Measurements from ENCODE around the gene SLC11A1. TPM values are rescaled to one million over a fixed set of nuclear protein-coding genes. Genes with fewer than 3 reads are reported as not detected.

The SLC11A1 gene
- total RNA-seq, 4 donors from 2014 or later: 0.26 to 14.0 (median 4.2) TPM

GRCh38 chr2:218386505-218387368 lies 4.7 kb downstream of the SLC11A1 start:
- no peak for TF ChIP-seq CTCF (IDR thresholded peaks at IDR 0.05)
- no peak for TF ChIP-seq POLR2A (IDR thresholded peaks at IDR 0.05)
- Histone ChIP-seq H3K27ac (no peak overlapping the region), H3K27me3 (no peaks in the 10 kb centered on the region), H3K9me3 (no peaks in the 10 kb centered on the region), H3K4me1 (no peaks in the 10 kb centered on the region), H3K36me3 (no peaks in the 10 kb centered on the region), H3K4me3 (no peak overlapping the region)
- intact Hi-C loops (cut with DNase I; ENCODE audit: low total_unique reads): no loop called here
- no peak for DNase-seq

- no peaks in the 10 kb centered on the region for H3K4me1 ChIP-seq
These were observed 5.5 kb downstream of the SLC11A1 start for GRCh38 chr2:218387369-218388194.

DNA sequence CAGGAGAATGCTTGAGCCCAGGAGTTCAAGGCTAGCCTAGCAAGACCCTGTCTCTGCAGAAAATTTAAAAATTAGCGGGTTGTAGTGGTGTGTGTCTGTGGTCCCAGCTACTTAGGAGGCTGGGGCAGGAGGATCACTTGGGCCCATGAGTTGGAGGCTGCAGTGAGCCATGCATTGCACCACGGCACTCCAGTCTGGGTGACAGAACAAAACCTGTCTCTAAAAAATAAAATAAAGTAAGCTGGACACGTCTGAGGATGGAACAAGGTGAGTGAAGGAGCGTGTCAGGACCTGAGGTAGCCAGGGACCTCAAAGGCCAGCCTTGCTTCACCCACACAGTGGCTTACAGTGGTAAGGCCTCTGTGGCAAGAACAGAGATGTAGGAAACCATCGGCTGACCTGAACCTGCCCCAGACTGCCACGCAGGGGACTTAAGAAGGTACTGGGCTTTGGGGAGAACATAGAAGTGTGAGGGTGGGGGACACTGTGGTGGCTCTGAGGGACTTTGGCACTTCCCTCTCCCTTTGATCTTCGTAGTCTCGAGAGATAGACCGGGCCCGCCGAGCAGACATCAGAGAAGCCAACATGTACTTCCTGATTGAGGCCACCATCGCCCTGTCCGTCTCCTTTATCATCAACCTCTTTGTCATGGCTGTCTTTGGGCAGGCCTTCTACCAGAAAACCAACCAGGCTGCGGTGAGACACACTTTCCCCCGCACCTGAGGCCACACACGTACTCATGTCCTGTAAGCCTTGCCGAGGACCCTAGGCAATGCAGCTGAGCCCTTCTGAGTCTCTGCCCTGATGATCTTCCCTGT lies 7.5 kb downstream of the SLC11A1 start:
- TF ChIP-seq POLR2A (IDR thresholded peaks at IDR 0.05) (no peak), CTCF (IDR thresholded peaks at IDR 0.05) (no peak)
- H3K27me3 ChIP-seq: no peaks in the 10 kb centered on the region
- no peaks in the 10 kb centered on the region for H3K4me1 ChIP-seq
- no peak overlapping the region for H3K4me3 ChIP-seq
- intact Hi-C loops (cut with DNase I; ENCODE audit: low total_unique reads): loop anchor here (10.0 kb wide), 1 partner anchor 95 kb away; the partner anchor contains the start of gene TMBIM1
- H3K36me3 ChIP-seq: no peaks in the 10 kb centered on the region
- no peaks in the 10 kb centered on the region for H3K9me3 ChIP-seq
- no peak overlapping the region for H3K27ac ChIP-seq
- no peak for DNase-seq

More at GRCh38 chr2:218387369-218388194, 5.5 kb downstream of the SLC11A1 start:
- H3K9me3 ChIP-seq: no peaks in the 10 kb centered on the region
- no peak overlapping the region for H3K27ac ChIP-seq
- TF ChIP-seq POLR2A (IDR thresholded peaks at IDR 0.05) (peak in 1 of 2 donors; percentile 35), CTCF (IDR thresholded peaks at IDR 0.05) (no peak)
- DNase-seq: peak in 1 of 2 donors; percentile 49
- no peaks in the 10 kb centered on the region for H3K27me3 ChIP-seq
- H3K4me3 ChIP-seq: peak overlapping the region; percentile 9 to 37
- no peaks in the 10 kb centered on the region for H3K36me3 ChIP-seq
- intact Hi-C loops (cut with DNase I; ENCODE audit: low total_unique reads): no loop called here

DNA sequence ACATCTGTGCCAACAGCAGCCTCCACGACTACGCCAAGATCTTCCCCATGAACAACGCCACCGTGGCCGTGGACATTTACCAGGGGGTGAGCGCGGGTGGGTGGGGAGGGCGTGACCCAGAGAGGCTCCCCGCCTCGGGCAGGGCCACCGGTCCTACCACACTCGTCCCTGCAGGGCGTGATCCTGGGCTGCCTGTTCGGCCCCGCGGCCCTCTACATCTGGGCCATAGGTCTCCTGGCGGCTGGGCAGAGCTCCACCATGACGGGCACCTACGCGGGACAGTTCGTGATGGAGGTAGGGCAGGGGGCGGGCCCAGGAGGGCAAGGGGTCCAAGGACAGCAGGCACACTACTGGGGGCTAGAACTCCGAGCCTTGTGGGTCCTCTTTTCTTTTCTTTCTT lies 9.1 kb downstream of the SLC11A1 start:
- Histone ChIP-seq H3K36me3 (no peaks in the 10 kb centered on the region), H3K9me3 (no peaks in the 10 kb centered on the region), H3K27me3 (no peaks in the 10 kb centered on the region), H3K4me1 (no peaks in the 10 kb centered on the region), H3K27ac (no peak overlapping the region), H3K4me3 (no peak overlapping the region)
- DNase-seq: no peak
- TF ChIP-seq CTCF (IDR thresholded peaks at IDR 0.05): no peak
- no peak for TF ChIP-seq POLR2A (IDR thresholded peaks at IDR 0.05)
- intact Hi-C loops (cut with DNase I; ENCODE audit: low total_unique reads): loop anchor here (10.0 kb wide), 1 partner anchor 96 kb away; the partner anchor contains the start of gene TMBIM1
